Measurements from ENCODE around the gene MINDY4.

GRCh38 chr7:30906515-30907240 lies 135.5 kb downstream of the MINDY4 start:
- TF ChIP-seq CTCF (IDR thresholded peaks at IDR 0.05) (no peak), EP300 (IDR thresholded peaks at IDR 0.05) (no peak), POLR2A (IDR thresholded peaks at IDR 0.05) (no peak)
